HK-2 (cell line): ENCODE data around the gene ADAP1.

Experiments used
- DNase-seq: peaks from one replicate; pipeline ENCODE4 v3.0.0-alpha.2; 2018; ENCODE audit not compliant: unreplicated experiment

ADAP1 gene

DNA sequence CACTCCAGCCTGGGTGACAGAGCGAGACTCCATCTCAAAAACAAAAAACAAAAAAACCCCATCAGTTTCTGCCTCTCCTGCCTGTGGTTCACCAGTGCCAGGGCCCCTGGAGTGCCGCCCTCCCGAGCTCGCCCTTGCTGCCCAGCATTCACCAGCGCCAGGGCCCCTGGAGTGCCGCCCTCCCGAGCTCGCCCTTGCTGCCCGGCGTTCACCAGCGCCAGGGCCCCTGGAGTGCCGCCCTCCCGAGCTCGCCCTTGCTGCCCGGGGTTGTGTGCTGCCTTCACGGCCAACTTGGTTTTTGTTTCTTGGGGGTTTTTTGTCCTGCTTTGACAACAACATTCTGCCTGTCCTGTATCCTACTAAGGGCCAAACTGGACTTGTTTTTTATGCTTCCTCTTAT, 91.4 kb downstream of the ADAP1 start:
- no peak for DNase-seq

DNA sequence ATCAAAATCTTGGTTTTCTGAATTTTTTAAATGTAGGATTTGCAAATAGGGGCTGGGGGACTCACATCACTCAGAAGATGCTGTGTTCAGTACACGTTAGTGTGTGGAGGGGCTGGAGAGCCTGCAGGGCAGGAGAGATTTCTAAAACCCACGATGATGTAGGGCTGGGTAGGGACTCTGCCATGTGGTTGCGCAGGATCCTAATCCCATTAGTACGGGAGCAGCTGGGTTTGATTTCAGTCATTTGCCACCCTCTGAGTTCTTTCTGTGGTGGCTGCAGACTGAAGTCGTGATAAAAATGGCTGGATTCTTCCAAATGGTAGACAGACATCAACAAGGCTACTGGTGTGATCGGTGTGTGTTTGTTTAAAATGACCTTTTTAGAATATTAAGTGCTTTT, 92.3 kb downstream of the ADAP1 start:
- DNase-seq = no peak

DNA sequence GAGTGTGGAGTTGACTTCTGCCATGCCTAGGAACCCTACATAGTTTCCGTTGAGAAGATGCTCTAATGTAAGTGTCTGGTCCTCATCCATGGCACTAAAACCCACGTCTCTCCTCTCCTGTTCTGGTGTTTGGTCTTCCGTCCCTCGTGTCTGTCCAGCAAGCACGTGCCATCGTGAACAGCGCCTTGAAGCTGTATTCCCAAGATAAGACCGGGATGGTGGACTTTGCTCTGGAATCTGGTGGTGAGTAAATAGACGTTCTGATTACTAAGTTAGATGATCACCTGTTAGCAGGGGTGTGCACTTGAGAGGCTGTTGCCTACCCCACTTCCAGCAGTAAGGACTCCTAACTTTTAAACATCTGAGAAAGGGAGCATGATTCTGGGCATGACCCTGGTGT, 93.3 kb downstream of the ADAP1 start:
- no peak for DNase-seq

DNA sequence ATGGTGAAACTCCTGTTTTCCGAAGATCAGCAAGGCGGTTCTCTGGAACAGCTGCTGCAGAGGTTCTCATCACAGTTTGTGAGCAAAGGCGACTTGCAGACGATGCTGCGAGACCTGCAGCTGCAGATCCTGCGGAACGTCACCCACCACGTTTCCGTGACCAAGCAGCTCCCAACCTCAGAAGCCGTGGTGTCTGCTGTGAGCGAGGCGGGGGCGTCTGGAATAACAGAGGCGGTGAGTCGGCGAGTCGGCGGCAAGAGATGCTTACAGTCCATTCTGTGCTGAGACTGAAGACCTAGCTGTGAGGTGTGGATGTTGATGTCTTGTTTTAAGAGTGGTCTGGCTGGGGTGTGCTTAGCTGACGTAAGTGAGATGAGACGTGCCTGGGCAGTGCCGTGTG, 94.3 kb downstream of the ADAP1 start:
- no peak for DNase-seq

DNA sequence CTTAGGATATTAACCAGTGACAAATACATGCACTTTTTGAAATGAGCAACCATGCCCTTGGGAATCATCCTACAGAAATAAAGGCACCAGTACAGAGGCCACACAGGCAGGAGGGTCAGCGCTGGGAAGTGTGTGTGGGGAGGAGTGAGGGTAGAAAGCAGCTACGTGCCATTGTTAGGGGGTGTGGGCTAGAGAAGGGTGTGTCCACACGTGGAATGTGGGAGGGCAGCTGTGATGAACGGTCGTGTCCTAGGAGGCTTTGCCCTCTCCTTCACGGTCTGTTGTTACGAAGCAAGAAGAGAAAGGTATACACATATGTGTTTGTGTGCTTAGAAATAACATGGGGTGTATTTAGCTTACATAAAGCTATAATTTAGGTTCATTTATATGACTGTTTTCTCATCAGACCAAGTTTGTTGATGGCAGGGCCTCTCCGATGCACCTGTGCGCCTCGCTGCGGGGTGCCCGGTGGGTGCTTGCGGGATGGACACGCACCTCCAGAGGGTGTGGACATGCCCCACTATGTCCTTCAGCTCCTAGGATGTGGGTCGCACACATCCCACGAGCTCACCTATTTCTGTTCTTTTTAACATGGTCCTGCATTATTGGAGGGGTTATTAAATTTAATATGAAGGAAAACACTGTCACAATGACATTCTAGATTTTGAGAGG, 95.0 kb downstream of the ADAP1 start:
- no peak for DNase-seq

DNA sequence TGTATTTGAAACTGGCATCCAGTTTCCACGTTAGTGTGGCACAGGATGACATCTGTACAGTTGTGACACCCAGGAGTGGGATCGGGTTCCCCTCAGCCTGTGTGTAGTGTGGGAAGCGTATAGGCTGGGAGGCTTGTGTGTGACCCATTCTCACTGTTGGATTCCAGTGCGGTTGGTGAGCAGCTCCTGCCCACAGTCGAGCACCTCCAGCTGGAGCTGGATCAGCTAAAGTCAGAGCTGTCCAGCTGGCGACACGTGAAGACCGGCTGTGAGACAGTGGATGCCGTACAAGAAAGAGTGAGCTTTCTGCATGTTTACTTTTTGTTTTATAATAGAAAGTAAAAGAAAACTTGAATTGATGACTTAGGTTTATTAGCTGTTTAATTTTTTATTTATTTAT, 96.8 kb downstream of the ADAP1 start:
- no peak for DNase-seq

DNA sequence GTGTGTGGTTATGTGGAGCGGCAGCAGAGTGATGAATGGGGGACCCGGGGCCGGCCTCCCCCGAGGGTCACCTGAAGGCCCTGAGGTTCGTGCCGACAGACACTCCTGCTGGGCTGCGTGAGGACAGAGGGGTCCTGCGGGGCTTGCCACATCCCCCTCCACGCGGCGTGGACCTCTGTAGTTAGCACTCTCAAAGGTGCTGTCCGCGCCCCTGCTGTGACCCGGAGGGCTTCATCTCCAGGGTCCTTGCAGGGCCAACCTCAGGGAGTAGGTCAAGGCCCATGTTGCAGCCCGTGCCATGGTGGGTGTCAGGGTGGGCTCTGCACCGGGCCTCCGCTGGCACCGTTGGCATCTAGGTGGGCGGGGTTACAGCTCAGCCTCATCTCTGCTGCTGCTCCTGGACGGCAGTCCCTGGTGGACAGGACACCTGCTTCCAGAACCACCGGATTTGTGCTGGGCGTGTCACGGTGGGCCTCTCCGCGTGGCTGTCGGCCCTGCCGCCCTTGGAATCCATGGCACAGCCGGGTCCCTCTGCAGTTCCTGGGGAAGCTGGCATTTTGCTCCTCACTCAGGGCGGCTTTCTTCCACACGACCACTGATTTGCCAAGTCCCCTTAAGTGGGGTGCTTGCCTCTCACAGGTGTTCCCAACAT, 97.9 kb downstream of the ADAP1 start:
- DNase-seq = no peak

DNA sequence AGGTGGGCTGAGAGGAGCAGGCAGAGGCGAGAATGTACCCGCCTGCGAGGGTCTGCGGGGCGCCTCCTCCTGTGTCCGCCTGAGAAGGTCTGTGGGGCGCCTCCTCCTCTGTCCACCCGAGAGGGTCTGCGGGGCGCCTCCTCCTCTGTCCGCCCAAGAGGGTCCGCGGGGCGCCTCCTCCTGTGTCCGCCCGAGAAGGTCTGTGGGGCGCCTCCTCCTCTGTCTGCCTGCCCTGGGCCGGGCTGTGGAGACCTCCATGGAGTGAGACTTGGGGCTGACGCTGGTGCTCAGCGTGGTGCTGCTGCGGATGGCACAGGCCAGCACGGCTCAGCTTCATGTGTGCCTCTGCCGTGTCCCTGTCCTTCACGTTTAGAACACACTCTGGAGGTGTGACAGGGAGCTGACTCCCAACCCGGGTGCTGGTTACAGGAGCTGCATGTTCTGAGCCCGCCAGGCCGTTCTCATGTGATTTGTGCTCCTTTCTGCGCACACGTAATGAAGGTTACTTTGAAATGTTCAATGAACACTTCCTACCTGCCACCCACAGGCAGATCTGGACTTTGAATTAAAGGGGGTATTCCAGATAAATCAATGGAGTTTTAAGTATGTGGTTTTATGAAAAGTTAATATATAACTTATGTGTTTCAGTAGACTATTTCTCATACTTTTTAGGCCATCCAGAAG, 98.7 kb downstream of the ADAP1 start:
- no peak for DNase-seq

DNA sequence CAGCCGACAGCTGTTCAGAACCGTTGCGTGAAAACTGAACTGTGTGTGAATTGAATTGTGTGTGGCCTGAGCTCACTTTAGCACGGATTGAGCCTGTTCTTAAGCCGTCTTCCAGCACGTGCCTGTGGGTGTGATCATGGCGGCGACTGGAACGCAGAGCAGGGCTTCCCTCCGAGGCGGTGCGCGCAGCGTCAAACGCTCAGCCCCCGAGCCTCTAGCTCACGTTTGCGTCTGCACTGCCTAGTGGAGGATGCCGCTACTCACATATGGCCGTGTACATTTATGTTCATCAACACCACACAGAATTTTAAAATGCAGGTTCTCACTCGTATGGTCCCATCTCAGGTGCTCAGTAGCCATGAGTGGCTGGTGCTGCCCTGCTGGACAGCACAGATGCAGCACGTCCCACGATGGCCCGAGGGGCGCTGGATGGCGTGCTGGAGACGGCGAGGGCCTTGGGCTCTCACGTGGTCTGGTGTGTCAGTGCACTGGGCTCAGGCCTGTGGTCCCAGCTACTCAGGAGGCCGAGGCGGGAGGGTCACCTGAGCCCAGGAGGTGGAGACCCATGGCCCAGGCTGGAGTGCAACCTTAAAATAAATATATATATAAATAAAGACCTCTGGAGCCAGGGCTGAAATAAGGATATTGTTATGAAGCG, 100.2 kb downstream of the ADAP1 start:
- DNase-seq = no peak

DNA sequence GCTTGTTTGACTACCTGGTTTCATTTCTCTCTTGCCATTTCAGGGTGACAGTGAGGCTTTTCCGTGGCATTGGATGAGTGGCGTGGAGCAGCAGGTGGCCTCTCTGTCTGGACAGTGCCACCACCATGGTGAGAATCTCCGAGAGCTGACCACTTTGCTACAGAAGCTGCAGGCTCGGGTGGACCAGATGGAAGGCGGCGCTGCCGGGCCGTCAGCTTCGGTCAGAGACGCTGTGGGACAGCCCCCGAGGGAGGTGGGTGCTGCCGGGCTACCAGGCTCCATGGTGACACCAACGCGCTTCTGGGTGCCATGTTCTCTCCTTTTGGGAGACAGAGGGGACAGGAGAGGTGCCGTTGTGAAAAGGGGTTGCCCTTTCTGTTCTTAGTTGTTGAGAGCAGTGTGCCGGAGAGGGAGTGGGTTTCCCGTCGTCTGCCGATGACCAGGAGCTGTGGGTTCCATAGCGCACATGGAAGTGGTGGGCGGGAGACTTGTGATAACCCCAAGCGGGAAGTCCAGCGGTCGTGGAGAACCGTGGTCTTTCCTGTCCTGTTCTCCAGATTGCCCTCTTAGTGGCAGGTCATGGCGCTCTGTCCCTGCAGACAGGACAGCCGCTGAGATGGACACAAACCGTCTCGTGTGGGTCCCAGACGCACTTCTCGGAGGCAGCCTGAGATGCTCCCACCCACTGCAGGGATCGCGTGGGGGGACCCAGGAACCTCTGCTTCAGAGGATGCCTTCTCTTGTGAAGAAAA, 100.9 kb downstream of the ADAP1 start:
- no peak for DNase-seq

DNA sequence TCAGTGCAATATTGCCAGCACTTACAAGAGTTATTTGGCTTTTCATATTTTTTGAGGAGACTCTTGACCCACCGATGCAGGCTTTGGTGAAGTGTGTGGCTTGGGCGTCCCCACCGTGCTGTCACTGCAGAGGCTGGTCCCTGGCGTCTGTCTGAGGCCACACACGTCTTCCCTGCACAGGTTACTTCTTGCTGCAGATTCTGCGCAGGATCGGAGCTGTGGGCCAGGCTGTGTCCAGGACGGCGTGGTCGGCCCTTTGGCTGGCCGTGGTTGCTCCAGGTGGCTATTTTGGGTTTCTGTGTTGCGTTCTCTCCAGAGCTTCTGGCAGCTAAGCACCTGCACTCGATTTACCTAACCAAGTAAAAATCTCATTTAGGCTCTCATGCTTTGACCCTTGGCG, 103.3 kb downstream of the ADAP1 start:
- DNase-seq = no peak

DNA sequence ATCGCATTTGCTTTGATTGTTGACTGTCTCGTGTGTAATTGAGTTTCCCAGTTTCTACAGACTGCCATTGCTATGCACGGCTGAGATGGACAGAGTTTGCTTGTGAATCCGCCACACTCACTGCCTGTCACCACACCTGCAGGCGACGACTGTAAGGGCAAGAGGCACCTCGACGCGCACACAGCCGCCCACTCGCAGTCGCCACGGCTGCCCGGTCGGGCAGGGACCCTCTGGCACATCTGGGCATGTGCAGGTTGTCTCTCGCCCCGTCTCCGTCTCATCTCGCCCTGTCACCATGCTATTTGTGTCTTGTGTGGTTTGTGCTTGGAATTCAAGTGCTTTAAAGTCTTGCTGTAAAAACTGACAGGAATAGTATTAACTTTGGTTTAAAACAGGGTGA, 104.7 kb downstream of the ADAP1 start:
- no peak for DNase-seq

DNA sequence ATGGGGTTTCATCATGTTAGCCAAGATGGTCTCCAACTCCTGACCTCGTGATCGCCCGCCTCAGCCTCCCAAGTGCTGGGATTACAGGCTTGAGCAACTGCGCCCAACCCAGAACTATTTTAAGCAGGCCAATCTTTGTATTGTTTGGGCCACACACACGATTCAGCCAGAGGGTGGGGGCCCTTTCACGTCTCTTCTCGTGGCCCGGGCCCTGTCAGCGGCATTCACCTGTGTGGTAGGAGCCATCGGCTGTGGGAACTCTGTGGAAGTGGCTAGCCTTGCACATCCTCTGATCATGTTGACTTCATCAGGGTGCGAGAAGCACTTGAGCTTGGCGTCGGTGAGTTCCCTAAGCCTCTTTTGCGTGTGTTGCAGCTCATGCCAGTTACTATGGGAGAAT, 105.3 kb downstream of the ADAP1 start:
- no peak for DNase-seq
